ENCODE measurements around the gene KLHL29. TPM values are rescaled to one million over a fixed set of nuclear protein-coding genes. Genes with fewer than 3 reads are reported as not detected.

KLHL29 gene
- total RNA-seq, 1 donor from 2014 or later: 8.4 TPM

- TF ChIP-seq CTCF (conservative IDR thresholded peaks at IDR 0.05): no peak
- Mint-ChIP-seq H3K36me3 (ENCODE audit: low read depth) (no peaks in the 10 kb centered on the region), H3K4me3 (no peak overlapping the region), H3K4me1 (peaks cover 17% of the 10 kb centered on the region), H3K9me3 (no peaks in the 10 kb centered on the region), H3K27me3 (ENCODE audit: low read depth) (no peaks in the 10 kb centered on the region), H3K27ac (ENCODE audit: unreplicated experiment) (peak overlapping the region; percentile 37)
- no peak for DNase-seq (ENCODE audit: low read depth, low spot score)
Observed at GRCh38 chr2:23402205-23402740, 17.3 kb downstream of the KLHL29 start.

DNA sequence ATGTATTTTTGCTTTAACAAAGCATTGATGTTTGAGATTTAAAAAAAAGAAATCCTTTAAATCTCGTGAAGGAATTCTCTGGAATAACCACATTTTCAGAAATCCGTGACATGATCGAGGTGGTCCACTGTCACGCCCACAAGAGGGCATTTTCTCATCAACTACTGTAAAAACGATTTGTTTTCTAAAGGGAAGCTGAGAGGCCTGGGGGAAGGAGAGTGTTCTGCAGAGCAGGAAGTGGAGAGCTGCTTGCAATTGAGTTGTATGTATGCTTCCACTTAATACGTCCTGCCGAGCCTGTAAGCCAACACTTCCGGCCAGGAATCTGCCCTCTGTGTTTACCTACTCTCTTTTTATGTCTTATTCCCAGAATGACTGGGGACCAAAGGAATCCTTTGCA lies 19.4 kb downstream of the KLHL29 start:
- no peaks in the 10 kb centered on the region for H3K36me3 Mint-ChIP-seq (ENCODE audit: low read depth)
- no peaks in the 10 kb centered on the region for H3K27me3 Mint-ChIP-seq (ENCODE audit: low read depth)
- DNase-seq (ENCODE audit: low read depth, low spot score): no peak
- no peaks in the 10 kb centered on the region for H3K9me3 Mint-ChIP-seq
- H3K4me3 Mint-ChIP-seq: no peak overlapping the region
- TF ChIP-seq CTCF (conservative IDR thresholded peaks at IDR 0.05): peak; percentile 43
- H3K4me1 Mint-ChIP-seq: peaks cover 17% of the 10 kb centered on the region
- H3K27ac Mint-ChIP-seq (ENCODE audit: unreplicated experiment): peak overlapping the region; percentile 28

DNA sequence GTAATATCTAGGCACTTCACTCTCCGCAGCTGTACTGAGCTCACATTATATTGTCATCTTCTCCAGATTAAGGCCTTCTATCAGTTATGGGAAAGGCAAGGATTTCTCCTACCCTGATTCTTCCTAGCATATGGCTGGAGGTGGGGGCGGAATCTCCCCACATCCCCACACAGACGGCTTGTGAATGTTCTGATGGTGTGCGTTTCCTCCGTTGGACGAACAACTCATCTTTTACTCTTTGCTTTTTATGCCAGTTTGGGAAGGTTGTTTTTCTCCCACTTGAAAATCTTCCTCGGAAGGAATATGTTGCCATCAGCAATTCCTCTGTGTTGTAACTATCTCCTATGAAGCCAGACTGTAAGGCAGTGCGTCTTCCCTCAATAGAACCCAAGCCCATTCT lies 24.3 kb downstream of the KLHL29 start:
- no peak overlapping the region for H3K4me3 Mint-ChIP-seq
- H3K27me3 Mint-ChIP-seq (ENCODE audit: low read depth): no peaks in the 10 kb centered on the region
- no peak for TF ChIP-seq CTCF (conservative IDR thresholded peaks at IDR 0.05)
- no peaks in the 10 kb centered on the region for H3K36me3 Mint-ChIP-seq (ENCODE audit: low read depth)
- no peak for DNase-seq (ENCODE audit: low read depth, low spot score)
- H3K4me1 Mint-ChIP-seq: peaks cover 16% of the 10 kb centered on the region
- no peaks in the 10 kb centered on the region for H3K9me3 Mint-ChIP-seq
- H3K27ac Mint-ChIP-seq (ENCODE audit: unreplicated experiment): no peak overlapping the region

- TF ChIP-seq CTCF (conservative IDR thresholded peaks at IDR 0.05): no peak
- DNase-seq (ENCODE audit: low read depth, low spot score): no peak
- Mint-ChIP-seq H3K27ac (ENCODE audit: unreplicated experiment) (no peak overlapping the region), H3K9me3 (no peaks in the 10 kb centered on the region), H3K36me3 (ENCODE audit: low read depth) (no peaks in the 10 kb centered on the region), H3K27me3 (ENCODE audit: low read depth) (no peaks in the 10 kb centered on the region), H3K4me3 (no peak overlapping the region), H3K4me1 (peaks cover 13% of the 10 kb centered on the region)
Observed at GRCh38 chr2:23410596-23410995, 25.6 kb downstream of the KLHL29 start.

DNA sequence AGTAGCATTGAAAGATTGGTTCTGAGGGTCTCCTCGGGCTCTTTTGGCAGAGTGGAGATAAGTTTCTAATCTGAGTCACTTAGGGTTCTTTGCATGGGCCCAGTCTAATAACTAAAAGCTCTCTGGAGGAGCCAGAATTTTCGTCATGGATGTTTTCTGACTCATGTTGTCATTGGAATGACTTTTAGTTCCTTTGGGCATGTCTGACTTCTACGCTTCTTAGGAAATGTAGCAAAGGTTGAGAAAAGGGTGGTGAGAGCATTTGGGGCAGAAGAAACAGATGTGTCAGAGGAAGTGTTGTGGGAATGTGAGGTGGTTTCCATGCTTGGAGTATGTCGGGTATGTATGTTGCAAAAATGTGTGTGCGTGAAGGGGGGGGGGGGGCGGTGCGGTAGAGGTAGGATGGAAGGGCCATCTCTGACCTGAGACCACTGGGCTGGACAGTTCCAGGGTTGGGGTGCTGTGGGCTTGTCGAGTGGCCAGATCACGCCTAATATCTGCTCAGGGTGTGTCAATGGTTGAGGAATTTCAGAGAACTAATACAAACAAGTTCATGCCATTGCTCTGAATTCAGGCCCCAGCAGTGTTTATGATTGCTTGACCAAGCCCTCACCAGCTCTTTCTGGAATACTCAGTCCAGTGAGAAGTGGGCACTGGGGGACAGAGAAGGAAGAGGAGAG lies 26.9 kb downstream of the KLHL29 start:
- H3K36me3 Mint-ChIP-seq (ENCODE audit: low read depth): no peaks in the 10 kb centered on the region
- no peaks in the 10 kb centered on the region for H3K27me3 Mint-ChIP-seq (ENCODE audit: low read depth)
- H3K4me3 Mint-ChIP-seq: no peak overlapping the region
- H3K9me3 Mint-ChIP-seq: no peaks in the 10 kb centered on the region
- peaks cover 23% of the 10 kb centered on the region for H3K4me1 Mint-ChIP-seq
- no peak for DNase-seq (ENCODE audit: low read depth, low spot score)
- H3K27ac Mint-ChIP-seq (ENCODE audit: unreplicated experiment): no peak overlapping the region
- TF ChIP-seq CTCF (conservative IDR thresholded peaks at IDR 0.05): no peak
